RPMI7951 (cell line): Measurements from ENCODE around the gene TBC1D1. TPM values are rescaled to one million over a fixed set of nuclear protein-coding genes. Genes with fewer than 3 reads are reported as not detected.
"Not testable (repeated sequence)": the region's sequence is repeated elsewhere in the genome, so short reads cannot be mapped to it uniquely, and the experiment has no call there.

Experiments
- DNase-seq: peaks from one replicate; pipeline ENCODE4 v3.0.0-alpha.2; 2012; ENCODE audit warnings: low read depth
- total RNA-seq: library from RNA; depleted of rRNA; stranded (reverse); fragments of >200 nt; shearing (Covaris generic); gene quantifications from 2 replicates; pipeline ENCODE4 v1.2.3, GENCODE V29; 2014

TBC1D1 gene
- total RNA-seq, 1 experiment from 2014 or later = 68.2 TPM

GRCh38 chr4:38013461-38014366 is 122.8 kb downstream of the TBC1D1 start:
- no peak for DNase-seq

GRCh38 chr4:38014421-38014852 is 123.6 kb downstream of the TBC1D1 start:
- DNase-seq = no peak

GRCh38 chr4:38015886-38016515 is 125.1 kb downstream of the TBC1D1 start:
- DNase-seq = no peak

- no peak for DNase-seq
These were observed 125.8 kb downstream of the TBC1D1 start for GRCh38 chr4:38016698-38017097.

- no peak for DNase-seq
These were observed 126.7 kb downstream of the TBC1D1 start for GRCh38 chr4:38017609-38018008.

GRCh38 chr4:38020386-38020785 is 129.5 kb downstream of the TBC1D1 start:
- DNase-seq = no peak

- not testable (repeated sequence) for DNase-seq
These were observed 130.1 kb downstream of the TBC1D1 start for GRCh38 chr4:38020961-38021360.

GRCh38 chr4:38021751-38022150 is 130.9 kb downstream of the TBC1D1 start:
- DNase-seq = no peak

GRCh38 chr4:38023347-38024205 is 132.7 kb downstream of the TBC1D1 start:
- no peak for DNase-seq

GRCh38 chr4:38024206-38024509 is 133.3 kb downstream of the TBC1D1 start:
- no peak for DNase-seq

GRCh38 chr4:38025665-38026064 is 134.8 kb downstream of the TBC1D1 start:
- DNase-seq = no peak

- no peak for DNase-seq
These were observed 135.4 kb downstream of the TBC1D1 start for GRCh38 chr4:38026158-38026740.

GRCh38 chr4:38030023-38030422 is 139.1 kb downstream of the TBC1D1 start:
- DNase-seq = peak; percentile 32

- DNase-seq = peak; percentile 54
These were observed 144.3 kb downstream of the TBC1D1 start for GRCh38 chr4:38034986-38035882.

- no peak for DNase-seq
These were observed 145.7 kb downstream of the TBC1D1 start for GRCh38 chr4:38036548-38036947.

GRCh38 chr4:38037612-38038011 is 146.7 kb downstream of the TBC1D1 start:
- no peak for DNase-seq

GRCh38 chr4:38040619-38041018 is 149.7 kb downstream of the TBC1D1 start:
- DNase-seq = no peak

- no peak for DNase-seq
These were observed 153.2 kb downstream of the TBC1D1 start for GRCh38 chr4:38044060-38044459.

GRCh38 chr4:38045289-38045988 is 154.6 kb downstream of the TBC1D1 start:
- DNase-seq = no peak
